Neural progenitor cell (in vitro differentiated cells): ENCODE results near the gene CTXN1. TPM values are rescaled to one million over a fixed set of nuclear protein-coding genes. Genes with fewer than 3 reads are reported as not detected.

Experiments
- DNase-seq: peaks from one replicate; pipeline ENCODE4 v3.0.0-alpha.2; 2016; ENCODE audit warnings: low spot score
- H2AFZ ChIP-seq: fragments of 200-600 bp; sonication (generic); replicated peaks from 2 replicates; pipeline ENCODE4 v1.6.1; 2016; ENCODE audit warnings: antibody characterized with exemption
- H3F3A ChIP-seq: fragments of 200-600 bp; sonication (generic); 2 replicates; pipeline ENCODE4 v1.6.1; 2016; ENCODE audit warnings: antibody characterized with exemption, low read depth
- H3K27ac ChIP-seq: fragments of 200-600 bp; sonication (generic); 2 replicates; pipeline ENCODE4 v1.5.1; 2016; ENCODE audit warnings: mild to moderate bottlenecking
- H3K27me3 ChIP-seq: fragments of 200-600 bp; sonication (generic); 2 replicates; pipeline ENCODE4 v1.6.1; 2016; ENCODE audit warnings: mild to moderate bottlenecking, moderate library complexity
- H3K36me3 ChIP-seq: fragments of 200-600 bp; sonication (generic); 2 replicates; pipeline ENCODE4 v1.5.1; 2016
- H3K4me1 ChIP-seq: fragments of 200-600 bp; sonication (generic); 2 replicates; pipeline ENCODE4 v1.6.1; 2016; ENCODE audit warnings: mixed run types
- H3K4me2 ChIP-seq: fragments of 200-600 bp; sonication (generic); 2 replicates; pipeline ENCODE4 v1.6.1; 2016
- H3K4me3 ChIP-seq: fragments of 200-600 bp; sonication (generic); 2 replicates; pipeline ENCODE4 v1.5.1; 2016
- H3K79me2 ChIP-seq: fragments of 200-600 bp; sonication (generic); 2 replicates; pipeline ENCODE4 v1.6.1; 2016; ENCODE audit warnings: low read depth
- H3K9ac ChIP-seq: fragments of 200-600 bp; sonication (generic); 2 replicates; pipeline ENCODE4 v1.6.1; 2016
- H3K9me3 ChIP-seq: fragments of 200-600 bp; sonication (generic); 2 replicates; pipeline ENCODE4 v1.5.1; 2016; ENCODE audit warnings: low read depth
- H4K20me1 ChIP-seq: fragments of 200-600 bp; sonication (generic); 2 replicates; pipeline ENCODE4 v1.6.1; 2016; ENCODE audit warnings: low read depth
- H3K27ac Mint-ChIP-seq: 3 replicates; pipeline ENCODE4 v1.8.0; 2021; ENCODE audit warnings: mixed read lengths
- H3K27me3 Mint-ChIP-seq: 2 replicates; pipeline ENCODE4 v1.8.0; 2022; ENCODE audit warnings: low read depth, mild to moderate bottlenecking, inconsistent platforms, moderate library complexity, mixed read lengths; ENCODE audit not compliant: insufficient read depth
- H3K36me3 Mint-ChIP-seq: 3 replicates; pipeline ENCODE4 v1.8.0; 2021; ENCODE audit warnings: mixed read lengths
- H3K4me1 Mint-ChIP-seq: 3 replicates; pipeline ENCODE4 v1.8.0; 2021; ENCODE audit warnings: mixed read lengths
- H3K4me3 Mint-ChIP-seq: 3 replicates; pipeline ENCODE4 v1.8.0; 2021; ENCODE audit warnings: mild to moderate bottlenecking, moderate library complexity, mixed read lengths
- H3K9me3 Mint-ChIP-seq: 3 replicates; pipeline ENCODE4 v1.8.0; 2020; ENCODE audit warnings: mixed read lengths
- CTCF ChIP-seq: fragments of 200-600 bp; sonication (generic); IDR thresholded peaks from 2 replicates; pipeline ENCODE4 v1.5.1; 2017; ENCODE audit warnings: antibody characterized with exemption, mild to moderate bottlenecking
- EZH2 ChIP-seq: fragments of 200-600 bp; sonication (generic); IDR thresholded peaks from 2 replicates; pipeline ENCODE4 v1.6.1; 2017; ENCODE audit warnings: antibody characterized with exemption, mild to moderate bottlenecking, moderate library complexity
- EZH2phosphoT487 ChIP-seq: fragments of 200-600 bp; sonication (generic); IDR thresholded peaks from 2 replicates; pipeline ENCODE4 v1.6.1; 2017; ENCODE audit warnings: antibody characterized with exemption
- total RNA-seq: library from RNA; depleted of rRNA; stranded (reverse); fragments of >200 nt; gene quantifications from 2 replicates; pipeline ENCODE4 v1.2.3, GENCODE V29; 2015; ENCODE audit warnings: low replicate concordance

CTXN1 gene
- total RNA-seq, 1 donor from 2014 or later: 3.7 TPM

GRCh38 chr19:7921967-7922835 is 3.7 kb downstream of the CTXN1 start:
- Mint-ChIP-seq H3K4me1 (peaks cover 38% of the 10 kb centered on the region), H3K27ac (no peak overlapping the region), H3K4me3 (peak overlapping the region; percentile 87), H3K9me3 (no peaks in the 10 kb centered on the region), H3K27me3 (peaks cover 27% of the 10 kb centered on the region), H3K36me3 (peaks cover 5% of the 10 kb centered on the region)
- Histone ChIP-seq H3K79me2 (peaks cover 8% of the 10 kb centered on the region), H3K27me3 (peaks cover 26% of the 10 kb centered on the region), H3K4me2 (no peak overlapping the region), H3F3A (peaks cover 53% of the 10 kb centered on the region), H3K4me3 (no peak overlapping the region), H3K27ac (no peak overlapping the region), H3K4me1 (peaks cover 8% of the 10 kb centered on the region), H2AFZ (no peak overlapping the region), H4K20me1 (peaks cover 61% of the 10 kb centered on the region), H3K9me3 (no peaks in the 10 kb centered on the region), H3K9ac (no peak overlapping the region), H3K36me3 (no peaks in the 10 kb centered on the region)
- TF ChIP-seq CTCF (no peak), EZH2 (no peak), EZH2phosphoT487 (no peak)
- no peak for DNase-seq

GRCh38 chr19:7921302-7921966 is 4.5 kb downstream of the CTXN1 start:
- H3K27ac ChIP-seq: peak overlapping the region; percentile 3
- no peaks in the 10 kb centered on the region for H3K9me3 ChIP-seq
- Mint-ChIP-seq H3K27me3 (peaks cover 28% of the 10 kb centered on the region), H3K4me3 (peak overlapping the region; percentile 87), H3K36me3 (peaks cover 4% of the 10 kb centered on the region), H3K4me1 (peaks cover 39% of the 10 kb centered on the region), H3K27ac (no peak overlapping the region), H3K9me3 (no peaks in the 10 kb centered on the region)
- H3K4me2 ChIP-seq: peak overlapping the region; percentile 72
- TF ChIP-seq CTCF (no peak), EZH2phosphoT487 (no peak)
- no peak overlapping the region for H2AFZ ChIP-seq
- peaks cover 34% of the 10 kb centered on the region for H3K27me3 ChIP-seq
- H3K4me1 ChIP-seq: peaks cover 8% of the 10 kb centered on the region
- H3K9ac ChIP-seq: no peak overlapping the region
- H3F3A ChIP-seq: peaks cover 52% of the 10 kb centered on the region
- peaks cover 53% of the 10 kb centered on the region for H4K20me1 ChIP-seq
- DNase-seq: no peak
- H3K79me2 ChIP-seq: peaks cover 8% of the 10 kb centered on the region
- H3K36me3 ChIP-seq: no peaks in the 10 kb centered on the region
- H3K4me3 ChIP-seq: peak overlapping the region; percentile 37

GRCh38 chr19:7920519-7921301 is 5.2 kb downstream of the CTXN1 start:
- Histone ChIP-seq H4K20me1 (peaks cover 50% of the 10 kb centered on the region), H3K27me3 (peaks cover 41% of the 10 kb centered on the region), H3K9me3 (no peaks in the 10 kb centered on the region), H3K4me3 (peak overlapping the region; percentile 75), H3K9ac (no peak overlapping the region), H3K79me2 (peaks cover 8% of the 10 kb centered on the region), H3K27ac (peak overlapping the region; percentile 66), H2AFZ (peak overlapping the region; percentile 54), H3K4me2 (peak overlapping the region; percentile 77), H3K36me3 (no peaks in the 10 kb centered on the region), H3F3A (peaks cover 54% of the 10 kb centered on the region), H3K4me1 (peaks cover 15% of the 10 kb centered on the region)
- H3K36me3 Mint-ChIP-seq: peaks cover 3% of the 10 kb centered on the region
- H3K27me3 Mint-ChIP-seq: peaks cover 30% of the 10 kb centered on the region
- H3K4me3 Mint-ChIP-seq: peak overlapping the region; percentile 87
- H3K9me3 Mint-ChIP-seq: no peaks in the 10 kb centered on the region
- DNase-seq: peak; percentile 99
- H3K4me1 Mint-ChIP-seq: peaks cover 36% of the 10 kb centered on the region
- TF ChIP-seq CTCF: no peak
- no peak for TF ChIP-seq EZH2
- TF ChIP-seq EZH2phosphoT487: no peak
- no peak overlapping the region for H3K27ac Mint-ChIP-seq
